Activated naive CD8-positive, alpha-beta T cell treated with anti-CD3 and anti-CD28 coated beads, Interleukin-2, amount 10 ng/mL, durations not matched to agents 7 days and 5 days (primary cell): ENCODE results near the gene HSD3B7. TPM values are rescaled to one million over a fixed set of nuclear protein-coding genes. Genes with fewer than 3 reads are reported as not detected.
"Not testable (repeated sequence)": the region's sequence is repeated elsewhere in the genome, so short reads cannot be mapped to it uniquely, and the experiment has no call there.

ENCODE experiments used
- ATAC-seq: fragments of 150-1000 bp; cut with Tn5 transposase; one replicate; pipeline ENCODE4 v1.10.0; 2021; ENCODE audit warnings: low read depth, moderate library complexity
- POLR2A ChIA-PET: fragments of 350-600 bp; sonication (Branson Sonifier 250); formaldehyde crosslinking; loops from one replicate; lab custom pipeline; 2021; ENCODE audit warnings: antibody characterized with exemption; lab: Charles Lee
- DNase-seq: peaks from one replicate; pipeline ENCODE4 v3.0.0; 2021
- H3K27ac Mint-ChIP-seq: one replicate; pipeline ENCODE4 v1.8.0; 2022; ENCODE audit warnings: mild to moderate bottlenecking, mixed read lengths
- H3K27me3 Mint-ChIP-seq: one replicate; pipeline ENCODE4 v1.8.0; 2022; ENCODE audit warnings: mild to moderate bottlenecking, moderate library complexity, mixed read lengths
- H3K36me3 Mint-ChIP-seq: one replicate; pipeline ENCODE4 v1.8.0; 2021; ENCODE audit warnings: mild to moderate bottlenecking, mixed read lengths
- H3K4me1 Mint-ChIP-seq: one replicate; pipeline ENCODE4 v1.8.0; 2021; ENCODE audit warnings: mixed read lengths
- H3K4me3 Mint-ChIP-seq: one replicate; pipeline ENCODE4 v1.8.0; 2022; ENCODE audit warnings: mild to moderate bottlenecking, moderate library complexity, mixed read lengths
- H3K9me3 Mint-ChIP-seq: one replicate; pipeline ENCODE4 v1.8.0; 2021; ENCODE audit warnings: mixed read lengths
- total RNA-seq, 2 experiments: library from RNA; stranded (reverse); gene quantifications; one replicate each; pipeline ENCODE4 v1.2.3, GENCODE V29; 2021

The HSD3B7 gene
- 10 to 100 TPM in 1 of 2 experiments, 1 to 10 TPM in 1; 8.5 to 10.9 TPM for total RNA-seq

- Mint-ChIP-seq H3K9me3 (no peaks in the 10 kb centered on the region), H3K4me1 (peaks cover 7% of the 10 kb centered on the region), H3K4me3 (peak within 1 kb of the TSS; percentile 76), H3K27ac (peak within 1 kb of the TSS; percentile 63), H3K27me3 (no peaks in the 10 kb centered on the region), H3K36me3 (no peaks in the 10 kb centered on the region)
- peak; percentile 75 for ATAC-seq
- peak; percentile 92 for DNase-seq
- POLR2A ChIA-PET = interaction anchor here (0.6 to 3.3 kb wide), 8 partner anchors 12 to 370 kb away, joined by 3 to 12 read pairs (median 6); partner anchors contain the start of genes FUS, ZNF646 and ZNF668
These were observed at the start of gene HSD3B7 for GRCh38 chr16:30984669-30985400. Gene HSD3B7 (plus strand): TSS chr16:30985207. CDS start chr16:30985659, 452 bp downstream.

GRCh38 chr16:30937692-30938091 is 47.3 kb upstream of the HSD3B7 start:
- H3K4me3 Mint-ChIP-seq = peak overlapping the region; percentile 23
- ATAC-seq (no peak), DNase-seq (no peak)
- H3K27me3 Mint-ChIP-seq = no peaks in the 10 kb centered on the region
- H3K36me3 Mint-ChIP-seq = peaks cover 10% of the 10 kb centered on the region
- no peaks in the 10 kb centered on the region for H3K9me3 Mint-ChIP-seq
- POLR2A ChIA-PET = no interaction called here
- peaks cover 32% of the 10 kb centered on the region for H3K4me1 Mint-ChIP-seq
- peak overlapping the region; percentile 65 for H3K27ac Mint-ChIP-seq

- not testable (repeated sequence) for ATAC-seq, DNase-seq, H3K4me3 Mint-ChIP-seq, H3K27ac Mint-ChIP-seq, H3K9me3 Mint-ChIP-seq, H3K27me3 Mint-ChIP-seq
- Mint-ChIP-seq H3K4me1 (peaks cover 35% of the 10 kb centered on the region), H3K36me3 (peaks cover 17% of the 10 kb centered on the region)
- POLR2A ChIA-PET = interaction anchor here (0.6 to 1.1 kb wide), 2 partner anchors 10 to 11 kb away, joined by 3 read pairs; no protein-coding TSS in a partner anchor
These were observed 45.4 kb upstream of the HSD3B7 start for GRCh38 chr16:30939571-30939970.

GRCh38 chr16:30941600-30942425 is 43.2 kb upstream of the HSD3B7 start:
- DNase-seq (peak; percentile 78), ATAC-seq (peak; percentile 90)
- Mint-ChIP-seq H3K4me1 (peaks cover 26% of the 10 kb centered on the region), H3K27ac (peak overlapping the region; percentile 82), H3K9me3 (no peaks in the 10 kb centered on the region), H3K4me3 (peak overlapping the region; percentile 74), H3K36me3 (peaks cover 23% of the 10 kb centered on the region), H3K27me3 (no peaks in the 10 kb centered on the region)
- POLR2A ChIA-PET = interaction anchor here (0.6 to 2.2 kb wide), 9 partner anchors 8 to 518 kb away, joined by 3 to 9 read pairs (median 5); partner anchors contain the start of genes ARMC5 and KAT8

- no peaks in the 10 kb centered on the region for H3K9me3 Mint-ChIP-seq
- peaks cover 22% of the 10 kb centered on the region for H3K4me1 Mint-ChIP-seq
- no peak for ATAC-seq
- peak overlapping the region; percentile 74 for H3K4me3 Mint-ChIP-seq
- DNase-seq = no peak
- H3K27me3 Mint-ChIP-seq = no peaks in the 10 kb centered on the region
- H3K36me3 Mint-ChIP-seq = peaks cover 23% of the 10 kb centered on the region
- POLR2A ChIA-PET = interaction anchor here (0.6 to 2.2 kb wide), 8 partner anchors 8 to 517 kb away, joined by 3 to 9 read pairs (median 4); partner anchors contain the start of genes ARMC5 and KAT8
- peak overlapping the region; percentile 74 for H3K27ac Mint-ChIP-seq
These were observed 42.6 kb upstream of the HSD3B7 start for GRCh38 chr16:30942426-30942806.

- Mint-ChIP-seq H3K9me3 (no peaks in the 10 kb centered on the region), H3K4me3 (no peak overlapping the region), H3K36me3 (peaks cover 20% of the 10 kb centered on the region)
These were observed 40.7 kb upstream of the HSD3B7 start for GRCh38 chr16:30944352-30944751.

GRCh38 chr16:30946671-30947540 is 38.1 kb upstream of the HSD3B7 start:
- ATAC-seq (no peak), DNase-seq (no peak)
- POLR2A ChIA-PET = no interaction called here
- Mint-ChIP-seq H3K36me3 (peaks cover 19% of the 10 kb centered on the region), H3K4me1 (peaks cover 19% of the 10 kb centered on the region), H3K27me3 (no peaks in the 10 kb centered on the region), H3K27ac (no peak overlapping the region), H3K9me3 (no peaks in the 10 kb centered on the region), H3K4me3 (peak overlapping the region; percentile 31)

More at GRCh38 chr16:30944352-30944751, 40.7 kb upstream of the HSD3B7 start:
- Mint-ChIP-seq H3K27me3 (no peaks in the 10 kb centered on the region), H3K27ac (no peak overlapping the region), H3K4me1 (peaks cover 16% of the 10 kb centered on the region)
- no peak for DNase-seq
- no peak for ATAC-seq
- POLR2A ChIA-PET = interaction anchor here (0.6 kb wide), 1 partner anchor 67 kb away, joined by 4 read pairs; no protein-coding TSS in a partner anchor

- no peaks in the 10 kb centered on the region for H3K9me3 Mint-ChIP-seq
- H3K27ac Mint-ChIP-seq = no peak overlapping the region
- no peaks in the 10 kb centered on the region for H3K27me3 Mint-ChIP-seq
- peaks cover 19% of the 10 kb centered on the region for H3K36me3 Mint-ChIP-seq
- DNase-seq = no peak
- H3K4me1 Mint-ChIP-seq = peaks cover 14% of the 10 kb centered on the region
- POLR2A ChIA-PET = no interaction called here
- no peak for ATAC-seq
- no peak overlapping the region for H3K4me3 Mint-ChIP-seq
These were observed 37.5 kb upstream of the HSD3B7 start for GRCh38 chr16:30947541-30947858.

GRCh38 chr16:30947859-30948666 is 36.9 kb upstream of the HSD3B7 start:
- H3K36me3 Mint-ChIP-seq = peaks cover 19% of the 10 kb centered on the region
- POLR2A ChIA-PET = interaction anchor here (0.9 kb wide), 1 partner anchor 52 kb away, joined by 3 read pairs; no protein-coding TSS in a partner anchor
- DNase-seq (no peak), ATAC-seq (no peak)
- peaks cover 11% of the 10 kb centered on the region for H3K4me1 Mint-ChIP-seq
- H3K27me3 Mint-ChIP-seq = no peaks in the 10 kb centered on the region
- H3K27ac Mint-ChIP-seq = peak overlapping the region; percentile 45
- H3K9me3 Mint-ChIP-seq = no peaks in the 10 kb centered on the region
- H3K4me3 Mint-ChIP-seq = peak overlapping the region; percentile 90

- Mint-ChIP-seq H3K27ac (peak within 1 kb of the TSS; percentile 85), H3K4me3 (peak within 1 kb of the TSS; percentile 90), H3K4me1 (peaks cover 15% of the 10 kb centered on the region), H3K9me3 (no peaks in the 10 kb centered on the region), H3K36me3 (peaks cover 16% of the 10 kb centered on the region), H3K27me3 (no peaks in the 10 kb centered on the region)
- POLR2A ChIA-PET = interaction anchor here (0.5 to 1.8 kb wide), 9 partner anchors 10 to 239 kb away, joined by 3 to 8 read pairs (median 4); partner anchors contain the start of genes ZNF646 and ZNF668
- peak; percentile 48 for ATAC-seq
- DNase-seq = peak; percentile 71
These were observed 36.0 kb upstream of the HSD3B7 start, which contains the start of gene ORAI3 for GRCh38 chr16:30948667-30949649. Gene ORAI3 (plus strand): TSS chr16:30949068. CDS start chr16:30949290, 222 bp downstream.
